ENCODE measurements around the gene NHERF1. TPM values are rescaled to one million over a fixed set of nuclear protein-coding genes. Genes with fewer than 3 reads are reported as not detected.

NHERF1 gene
- total and polyA plus RNA-seq, 2 of the 8 experiments (the other 6 are each of a cell fraction or from before 2014, with no cell fraction given) = 92.9 to 99.2 TPM

- no peak for TF ChIP-seq HDAC2 (IDR thresholded peaks at IDR 0.05; ENCODE audit: borderline replicate concordance in 1 of 2, low read depth in 2 of 2, low read length in 2 of 2)
- no peak for TF ChIP-seq TAF7 (optimal IDR thresholded peaks at IDR 0.05; ENCODE audit: borderline replicate concordance, low read depth, low read length)
- TF ChIP-seq GABPA (IDR thresholded peaks at IDR 0.05; ENCODE audit: borderline replicate concordance, insufficient read depth, low read length) = peak; percentile 17; the same call in 1 of the 2 replicates
- TF ChIP-seq SAP30 (IDR thresholded peaks at IDR 0.05; ENCODE audit: insufficient read depth, insufficient replicate concordance, low read length) = no peak
- peak; percentile 18 to 73; a peak in 2 of 4 replicates for TF ChIP-seq SIN3A (conservative IDR thresholded peaks at IDR 0.05 in 1 of 2, IDR thresholded peaks at IDR 0.05 in 1 of 2; ENCODE audit: low read depth in 1 of 2, low read length in 2 of 2)
- TF ChIP-seq KDM4A (IDR thresholded peaks at IDR 0.05; ENCODE audit: low read depth, low read length, severe bottlenecking) = no peak
- 0 out of 2 replicates have a peak, but pooled peaks have one; percentile 8 for TF ChIP-seq TAF1 (IDR thresholded peaks at IDR 0.05; ENCODE audit: low read depth, low read length)
- no peak for TF ChIP-seq SIRT6 (IDR thresholded peaks at IDR 0.05; ENCODE audit: low read length)
- no peak for TF ChIP-seq SP1 (IDR thresholded peaks at IDR 0.05; ENCODE audit: low read depth, low read length)
- no peak for TF ChIP-seq ATF3 (IDR thresholded peaks at IDR 0.05; ENCODE audit: insufficient read depth, low read depth, low read length)
- TF ChIP-seq SP4 (IDR thresholded peaks at IDR 0.05; ENCODE audit: low read length) = 0 out of 2 replicates have a peak, but pooled peaks have one; percentile 21
- TF ChIP-seq RXRA (IDR thresholded peaks at IDR 0.05; ENCODE audit: insufficient read depth, low read depth, low read length) = no peak
- peak; percentile 99 for TF ChIP-seq RAD21 (IDR thresholded peaks at IDR 0.05 in 1 of 2, conservative IDR thresholded peaks at IDR 0.05 in 1 of 2; ENCODE audit: low read depth in 2 of 2, low read length in 2 of 2)
- TF ChIP-seq SIX5 (IDR thresholded peaks at IDR 0.05; ENCODE audit: low read depth, low read length) = no peak
- TF ChIP-seq GTF2F1 (IDR thresholded peaks at IDR 0.05; ENCODE audit: borderline replicate concordance, low read depth, low read length) = no peak
- TF ChIP-seq BRCA1 (IDR thresholded peaks at IDR 0.05; ENCODE audit: low read depth, low read length) = no peak
- no peak for TF ChIP-seq BACH1 (IDR thresholded peaks at IDR 0.05; ENCODE audit: low read length)
- TF ChIP-seq EZH2 (IDR thresholded peaks at IDR 0.05; ENCODE audit: low read depth, low read length, severe bottlenecking) = no peak
Measured at GRCh38 chr17:74744714-74745547, 3.5 kb upstream of the NHERF1 start (continued).

All from H1 (cell line).